Measurements from ENCODE around the gene MAGEA2. TPM values are rescaled to one million over a fixed set of nuclear protein-coding genes. Genes with fewer than 3 reads are reported as not detected.
"Not testable (repeated sequence)": the region's sequence is repeated elsewhere in the genome, so short reads cannot be mapped to it uniquely, and the experiment has no call there.

MAGEA2 gene
- total and polyA plus RNA-seq, 2 experiments from 2014 or later, result 0.39 to 0.93 TPM

- no peaks in the 10 kb centered on the region for H3K36me3 ChIP-seq (replicated peaks; ENCODE audit: insufficient read depth, low read depth)
- TF ChIP-seq EZH2 (IDR thresholded peaks at IDR 0.05; ENCODE audit: borderline replicate concordance) (no peak), CTCF (IDR thresholded peaks at IDR 0.05; ENCODE audit: poor library complexity) (no peak)
- WGBS (ENCODE audit: low lambda C conversion rate, missing lambda C conversion rate), result 77% methylated on average over 2 of the region's 2 CpGs
- H3K9me2 ChIP-seq (replicated peaks; ENCODE audit: insufficient read depth), result no peaks in the 10 kb centered on the region
- H3K79me2 ChIP-seq, result no peaks in the 10 kb centered on the region
- DNase-seq (ENCODE audit: low spot score), result no peak
- H3K4me3 ChIP-seq, result no peak overlapping the region
- no peak overlapping the region for H3K4me2 ChIP-seq
- no peak overlapping the region for H2AFZ ChIP-seq
- no peaks in the 10 kb centered on the region for H3K27me3 ChIP-seq
- H3K27ac ChIP-seq, result no peak overlapping the region
- no peaks in the 10 kb centered on the region for H3K9me3 ChIP-seq (ENCODE audit: low read depth)
- H3K4me1 ChIP-seq (ENCODE audit: insufficient read depth), result no peaks in the 10 kb centered on the region
- no peaks in the 10 kb centered on the region for H4K20me1 ChIP-seq (ENCODE audit: insufficient read depth, poor library complexity, severe bottlenecking)
Measured at GRCh38 chrX:152735101-152735500, 18.5 kb downstream of the MAGEA2 start.

DNA sequence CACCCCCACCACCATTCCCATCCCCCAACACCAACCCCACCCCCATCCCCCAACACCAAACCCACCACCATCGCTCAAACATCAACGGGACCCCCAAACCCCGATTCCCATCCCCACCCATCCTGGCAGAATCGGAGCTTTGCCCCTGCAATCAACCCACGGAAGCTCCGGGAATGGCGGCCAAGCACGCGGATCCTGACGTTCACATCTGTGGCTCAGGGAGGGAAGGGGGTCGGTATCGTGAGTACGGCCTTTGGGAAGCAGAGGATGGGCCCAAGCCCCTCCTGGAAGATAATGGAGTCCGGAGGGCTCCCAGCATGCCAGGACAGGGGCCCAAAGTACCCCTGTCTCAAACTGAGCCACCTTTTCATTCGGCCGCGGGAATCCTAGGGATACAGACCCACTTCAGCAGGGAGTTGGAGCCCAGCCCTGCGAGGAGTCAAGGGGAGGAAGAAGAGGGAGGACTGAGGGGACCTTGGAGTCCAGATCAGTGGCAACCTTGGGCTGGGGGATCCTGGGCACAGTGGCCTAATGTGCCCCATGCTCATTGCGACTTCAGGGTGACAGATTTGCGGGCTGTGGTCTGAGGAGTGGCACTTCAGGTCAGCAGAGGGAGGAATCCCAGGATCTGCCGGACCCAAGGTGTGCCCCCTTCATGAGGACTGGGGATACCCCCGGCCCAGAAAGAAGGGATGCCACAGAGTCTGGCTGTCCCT, 19.3 kb downstream of the MAGEA2 start:
- not testable (repeated sequence) for H3K36me3 ChIP-seq (replicated peaks; ENCODE audit: insufficient read depth, low read depth); DNase-seq (ENCODE audit: low spot score); H2AFZ ChIP-seq; H3K27me3 ChIP-seq; H4K20me1 ChIP-seq (ENCODE audit: insufficient read depth, poor library complexity, severe bottlenecking); H3K4me2 ChIP-seq; H3K4me3 ChIP-seq; H3K27ac ChIP-seq; H3K9me3 ChIP-seq (ENCODE audit: low read depth); H3K4me1 ChIP-seq (ENCODE audit: insufficient read depth); H3K79me2 ChIP-seq; H3K9me2 ChIP-seq (replicated peaks; ENCODE audit: insufficient read depth)
- WGBS (ENCODE audit: low lambda C conversion rate, missing lambda C conversion rate), result 92% methylated on average over 20 of the region's 22 CpGs

- no peaks in the 10 kb centered on the region for H3K79me2 ChIP-seq
- WGBS (ENCODE audit: low lambda C conversion rate, missing lambda C conversion rate), result 89% methylated on average over 15 of the region's 21 CpGs
- TF ChIP-seq EZH2phosphoT487 (IDR thresholded peaks at IDR 0.05; ENCODE audit: low read depth, severe bottlenecking, unreplicated experiment), result no peak
- no peak for TF ChIP-seq EZH2 (IDR thresholded peaks at IDR 0.05; ENCODE audit: borderline replicate concordance)
- TF ChIP-seq CTCF (IDR thresholded peaks at IDR 0.05; ENCODE audit: poor library complexity), result no peak
- no peak within 1 kb of the TSS for H3K4me2 ChIP-seq
- H3K9me2 ChIP-seq (replicated peaks; ENCODE audit: insufficient read depth), result no peaks in the 10 kb centered on the region
- H3K9me3 ChIP-seq (ENCODE audit: low read depth), result no peaks in the 10 kb centered on the region
- no peaks in the 10 kb centered on the region for H3K27me3 ChIP-seq
- H3K4me1 ChIP-seq (ENCODE audit: insufficient read depth), result no peaks in the 10 kb centered on the region
- no peaks in the 10 kb centered on the region for H4K20me1 ChIP-seq (ENCODE audit: insufficient read depth, poor library complexity, severe bottlenecking)
- no peak within 1 kb of the TSS for H2AFZ ChIP-seq
- DNase-seq (ENCODE audit: low spot score), result no peak
- no peaks in the 10 kb centered on the region for H3K36me3 ChIP-seq (replicated peaks; ENCODE audit: insufficient read depth, low read depth)
- no peak within 1 kb of the TSS for H3K27ac ChIP-seq
- H3K4me3 ChIP-seq, result no peak within 1 kb of the TSS
Measured at GRCh38 chrX:152733261-152733975, 20.2 kb downstream of the MAGEA2 start, which contains the start of the genes CSAG1 and MAGEA12. Gene CSAG1 (minus strand): TSS chrX:152733721. CDS start chrX:152732460, 1,261 bp downstream. Gene MAGEA12 (plus strand): TSS chrX:152733757. CDS start chrX:152736162, 2,405 bp downstream.

DNA sequence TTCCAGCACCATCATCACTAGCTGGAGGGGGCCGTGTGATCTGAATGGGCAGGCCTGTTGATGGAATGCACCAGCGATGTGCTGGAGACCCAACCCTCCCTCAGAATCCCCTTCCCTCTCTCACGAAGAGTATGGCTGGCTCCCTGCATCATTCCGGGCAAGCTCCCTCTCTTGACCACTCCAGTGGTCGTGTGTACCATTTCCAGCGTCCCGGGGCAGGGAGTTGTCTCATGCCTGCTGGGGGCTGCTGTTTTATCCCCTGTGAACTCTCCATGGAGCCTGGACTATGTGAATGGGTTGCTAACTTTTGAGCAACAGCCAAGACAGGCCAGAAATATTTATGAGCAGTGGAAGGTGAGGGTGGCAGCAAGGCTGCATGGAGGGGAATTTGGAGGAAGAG, 28.2 kb downstream of the MAGEA2 start:
- H3K4me1 ChIP-seq (ENCODE audit: insufficient read depth), result no peaks in the 10 kb centered on the region
- H3K4me3 ChIP-seq, result no peak overlapping the region
- H4K20me1 ChIP-seq (ENCODE audit: insufficient read depth, poor library complexity, severe bottlenecking), result no peaks in the 10 kb centered on the region
- no peak for DNase-seq (ENCODE audit: low spot score)
- no peak overlapping the region for H3K4me2 ChIP-seq
- H2AFZ ChIP-seq, result no peak overlapping the region
- H3K9me2 ChIP-seq (replicated peaks; ENCODE audit: insufficient read depth), result no peaks in the 10 kb centered on the region
- TF ChIP-seq EZH2phosphoT487 (IDR thresholded peaks at IDR 0.05; ENCODE audit: low read depth, severe bottlenecking, unreplicated experiment), result no peak
- TF ChIP-seq CTCF (IDR thresholded peaks at IDR 0.05; ENCODE audit: poor library complexity), result no peak
- no peak for TF ChIP-seq EZH2 (IDR thresholded peaks at IDR 0.05; ENCODE audit: borderline replicate concordance)
- no peaks in the 10 kb centered on the region for H3K36me3 ChIP-seq (replicated peaks; ENCODE audit: insufficient read depth, low read depth)
- no peaks in the 10 kb centered on the region for H3K79me2 ChIP-seq
- no peak overlapping the region for H3K27ac ChIP-seq
- H3K9me3 ChIP-seq (ENCODE audit: low read depth), result no peaks in the 10 kb centered on the region
- WGBS (ENCODE audit: low lambda C conversion rate, missing lambda C conversion rate), result 78% methylated on average over 7 of the region's 7 CpGs
- H3K27me3 ChIP-seq, result no peaks in the 10 kb centered on the region

- H4K20me1 ChIP-seq (ENCODE audit: insufficient read depth, poor library complexity, severe bottlenecking); H3K4me1 ChIP-seq (ENCODE audit: insufficient read depth); H3K79me2 ChIP-seq; H3K27me3 ChIP-seq; H3K4me3 ChIP-seq; H2AFZ ChIP-seq; H3K9me2 ChIP-seq (replicated peaks; ENCODE audit: insufficient read depth); H3K27ac ChIP-seq; H3K9me3 ChIP-seq (ENCODE audit: low read depth); H3K4me2 ChIP-seq; H3K36me3 ChIP-seq (replicated peaks; ENCODE audit: insufficient read depth, low read depth); DNase-seq (ENCODE audit: low spot score): not testable (repeated sequence)
- no CpG with 5 or more reads among the region's 35 CpGs for WGBS (ENCODE audit: low lambda C conversion rate, missing lambda C conversion rate)
Measured at GRCh38 chrX:152713815-152714787, 39.5 kb downstream of the MAGEA2 start, which contains the start of gene MAGEA2B. Gene MAGEA2B (plus strand): TSS chrX:152714628. CDS start chrX:152717107, 2,479 bp downstream.

Data from hepatocyte (in vitro differentiated cells).